Adrenal gland (tissue), 12 donors: Measurements from ENCODE around the gene KASH5. TPM values are rescaled to one million over a fixed set of nuclear protein-coding genes. Genes with fewer than 3 reads are reported as not detected.
A peak's percentile ranks its signal among the peaks of the same experiment; 100 is the strongest.

Source experiments
- DNase-seq, 7 donors: peaks; one replicate each; pipeline ENCODE4 v3.0.0-alpha.2; 2019 to 2020
- H3K27ac ChIP-seq, 5 donors: fragments of 200-600 bp; sonication (generic) in 4 of 5; 1 replicate in 3 of 5; 2 replicates in 2 of 5; pipeline versions ENCODE4 v1.5.1 to v1.8.0; 2016 to 2020; ENCODE audit warnings: mild to moderate bottlenecking in 1 of 5
- H3K27me3 ChIP-seq: fragments of 200-600 bp; 2 replicates; pipeline ENCODE4 v1.8.0; 2021
- H3K36me3 ChIP-seq, 2 donors: fragments of 200-600 bp; replicated peaks in 1 of 2; 1 replicate in 1 of 2; 2 replicates in 1 of 2; pipeline versions ENCODE4 v1.5.1 to v1.8.0; 2018 to 2022
- H3K4me1 ChIP-seq, 2 donors: fragments of 200-600 bp; replicated peaks in 1 of 2; 1 replicate in 1 of 2; 2 replicates in 1 of 2; pipeline versions ENCODE4 v1.5.1 to v1.8.0; 2018 to 2021
- H3K4me3 ChIP-seq, 4 donors: fragments of 200-600 bp; sonication (generic) in 3 of 4; one replicate each; pipeline ENCODE4 v1.5.1; 2016 to 2018
- H3K9me3 ChIP-seq, 3 donors: fragments of 200-600 bp; sonication (generic) in 1 of 3; replicated peaks in 1 of 3; 1 replicate in 2 of 3; 2 replicates in 1 of 3; pipeline versions ENCODE4 v1.5.1 to v1.8.0; 2016 to 2021
- CTCF ChIP-seq, 6 experiments: fragments of 450-650 bp in 4 of 6; fragments of 200-600 bp in 2 of 6; sonication (generic) in 1 of 6; IDR thresholded peaks; 1 replicate in 5 of 6; 2 replicates in 1 of 6; pipeline versions ENCODE4 v1.5.1 to v1.8.0; 2016 to 2021; ENCODE audit warnings: antibody characterized with exemption in 6 of 6, mild to moderate bottlenecking in 2 of 6, moderate library complexity in 1 of 6
- POLR2A ChIP-seq, 2 donors: fragments of 450-650 bp; IDR thresholded peaks; one replicate each; pipeline ENCODE4 v1.6.1; 2017; ENCODE audit warnings: antibody characterized with exemption in 2 of 2, mild to moderate bottlenecking in 2 of 2, moderate library complexity in 1 of 2
- WGBS, 4 donors: extraction: QIAGEN DNeasy Blood & Tissue Kit in 2 of 4; methylation state at CpG; one replicate each; pipeline versions ENCODE4 v1.1.5 to v1.1.7; 2013 to 2017; 5-methylcytosine and 5-hydroxymethylcytosine counted together
- intact Hi-C, 2 donors: fragments of 100-400 bp; cut with DNase I; formaldehyde crosslinking; loops; one replicate each; pipeline versions ENCODE4 v1.14.1 to v1.15.0; 2022 to 2023
- polyA plus RNA-seq, 3 donors: library from polyadenylated mRNA; stranded (reverse); fragments of 200-250 nt in 2 of 3; fragments of 350-450 nt in 1 of 3; fragmentation: Illumina TruSeq in 1 of 3; extraction: RNeasy Lipid Tissue Mini Kit (QIAGEN cat#74804) in 1 of 3; gene quantifications; one replicate each; pipeline ENCODE4 v1.2.3, GENCODE V29; 2013 to 2014
- total RNA-seq, 9 donors: library from RNA; depleted of rRNA in 4 of 9; stranded (reverse); fragments of >200 nt in 4 of 9; fragments of 120-200 nt in 1 of 9; fragmentation: NEBNext Ultra II Directional in 1 of 9; extraction: Animal tissue kit (Norgen Biotek cat#: 25700) in 1 of 9; gene quantifications; one replicate each; pipeline versions ENCODE4 v1.1.0 to v1.2.4, GENCODE V29; 2013 to 2023
- donor health status: healthy with polysubstance abuse.
- donor health status: Bipolar disorder and iron deficiency.
- donor health status: DM: yes; HTN: yes; CAD: no.
- donor health status: DM: no; HTN: no; CAD: no.
- donor health status: DM: no; HTN: no; CAD: no.
- donor health status: DM: yes; HTN: yes; CAD: no.

KASH5 gene
- total and polyA plus RNA-seq, 12 donors = 0.74 to 0.97 TPM; not detected in 10

- DNase-seq = no peak
- no peak overlapping the region for H3K27ac ChIP-seq
- peaks cover 0 to 20% of the 10 kb centered on the region in 2 donors for H3K4me1 ChIP-seq
- H3K27me3 ChIP-seq = peaks cover 44% of the 10 kb centered on the region
- H3K9me3 ChIP-seq = no peaks in the 10 kb centered on the region
- WGBS, 4 donors = 66 to 81% (median 70%) methylated on average over 2 of the region's 2 CpGs
- H3K36me3 ChIP-seq = no peaks in the 10 kb centered on the region
- intact Hi-C loops = no loop called here
- no peak overlapping the region for H3K4me3 ChIP-seq
- TF ChIP-seq POLR2A (IDR thresholded peaks at IDR 0.05) (no peak), CTCF (IDR thresholded peaks at IDR 0.05) (no peak)
These were observed 31.1 kb downstream of the KASH5 start for GRCh38 chr19:49419173-49419572.

- DNase-seq = no peak
- TF ChIP-seq CTCF (IDR thresholded peaks at IDR 0.05) = no peak
- TF ChIP-seq POLR2A (IDR thresholded peaks at IDR 0.05) = no peak
- intact Hi-C loops = no loop called here
- no peaks in the 10 kb centered on the region for H3K36me3 ChIP-seq
- 43 to 65% (median 56%) methylated on average over 2 of the region's 2 CpGs for WGBS, 4 donors
- H3K4me3 ChIP-seq = no peak overlapping the region
- H3K4me1 ChIP-seq = peaks cover 0 to 20% of the 10 kb centered on the region in 2 donors
- H3K9me3 ChIP-seq = no peaks in the 10 kb centered on the region
- H3K27ac ChIP-seq = no peak overlapping the region
- peaks cover 52% of the 10 kb centered on the region for H3K27me3 ChIP-seq
These were observed 32.2 kb downstream of the KASH5 start for GRCh38 chr19:49420227-49420626.

GRCh38 chr19:49421039-49421877 lies 33.2 kb downstream of the KASH5 start:
- no peak overlapping the region for H3K4me3 ChIP-seq
- no peaks in the 10 kb centered on the region for H3K36me3 ChIP-seq
- peaks cover 63% of the 10 kb centered on the region for H3K27me3 ChIP-seq
- intact Hi-C loops = no loop called here
- H3K27ac ChIP-seq = no peak overlapping the region
- 8 to 15% (median 12%) methylated on average over 32 to 48 of the region's 48 CpGs for WGBS, 4 donors
- H3K4me1 ChIP-seq = peaks cover 0 to 20% of the 10 kb centered on the region in 2 donors
- TF ChIP-seq CTCF (IDR thresholded peaks at IDR 0.05) (no peak), POLR2A (IDR thresholded peaks at IDR 0.05) (no peak)
- H3K9me3 ChIP-seq = no peaks in the 10 kb centered on the region
- DNase-seq = peak; percentile 52 to 76 (median 66)

- Histone ChIP-seq H3K4me1 (peaks cover 0 to 20% of the 10 kb centered on the region in 2 donors), H3K27ac (no peak overlapping the region), H3K9me3 (no peaks in the 10 kb centered on the region), H3K36me3 (no peaks in the 10 kb centered on the region), H3K27me3 (peaks cover 68% of the 10 kb centered on the region), H3K4me3 (no peak overlapping the region)
- WGBS, 4 donors = 19 to 28% (median 21%) methylated on average over 3 of the region's 3 CpGs
- no peak for TF ChIP-seq CTCF (IDR thresholded peaks at IDR 0.05)
- intact Hi-C loops = no loop called here
- no peak for DNase-seq
These were observed 33.8 kb downstream of the KASH5 start for GRCh38 chr19:49421878-49422202.
